K562 treated with DMSO at 1 percent for 12 hours (cell line): ENCODE measurements around the gene TTF1. TPM values are rescaled to one million over a fixed set of nuclear protein-coding genes. Genes with fewer than 3 reads are reported as not detected.

ENCODE experiments used
- total RNA-seq: library from RNA; unstranded; fragments of 300-600 nt; gene quantifications from 2 replicates; pipeline ENCODE4 v1.2.3, GENCODE V29; 2022; ENCODE audit not compliant: insufficient read depth

The TTF1 gene
- 12.8 and 19.3 TPM in 2 replicates for total RNA-seq

DNA sequence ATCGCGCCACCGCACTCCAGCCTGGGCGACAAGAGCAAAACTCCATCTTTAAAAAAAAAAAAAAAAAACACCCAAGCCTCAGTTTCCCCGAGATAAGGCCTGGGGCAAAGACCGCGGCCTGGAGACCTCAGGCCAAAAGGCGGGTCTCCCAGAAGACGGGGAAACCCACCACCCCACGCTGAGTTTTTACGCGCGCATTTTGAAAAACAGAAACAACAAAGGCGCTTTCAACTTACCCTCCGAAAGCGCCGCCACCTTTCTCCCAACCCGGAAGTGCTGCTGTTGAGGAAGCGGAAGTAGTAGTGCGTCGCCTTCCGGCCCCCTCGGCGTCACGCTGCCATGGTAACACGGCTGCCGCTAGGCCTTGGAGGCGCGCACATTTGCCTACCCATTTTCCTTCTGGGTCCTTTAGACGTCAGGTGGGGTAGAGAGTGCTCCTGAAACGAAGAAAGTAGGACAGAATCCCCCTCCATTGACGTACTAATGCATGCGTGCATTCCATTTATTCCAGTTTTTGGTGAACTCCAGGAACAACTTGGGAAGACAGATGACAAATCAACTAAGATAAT, at the start of gene TTF1:
TSS of gene TTF1 (minus strand) at position 287 of the 569 bp plus-strand sequence. CDS start 4,019 bp downstream, outside the sequence.

DNA sequence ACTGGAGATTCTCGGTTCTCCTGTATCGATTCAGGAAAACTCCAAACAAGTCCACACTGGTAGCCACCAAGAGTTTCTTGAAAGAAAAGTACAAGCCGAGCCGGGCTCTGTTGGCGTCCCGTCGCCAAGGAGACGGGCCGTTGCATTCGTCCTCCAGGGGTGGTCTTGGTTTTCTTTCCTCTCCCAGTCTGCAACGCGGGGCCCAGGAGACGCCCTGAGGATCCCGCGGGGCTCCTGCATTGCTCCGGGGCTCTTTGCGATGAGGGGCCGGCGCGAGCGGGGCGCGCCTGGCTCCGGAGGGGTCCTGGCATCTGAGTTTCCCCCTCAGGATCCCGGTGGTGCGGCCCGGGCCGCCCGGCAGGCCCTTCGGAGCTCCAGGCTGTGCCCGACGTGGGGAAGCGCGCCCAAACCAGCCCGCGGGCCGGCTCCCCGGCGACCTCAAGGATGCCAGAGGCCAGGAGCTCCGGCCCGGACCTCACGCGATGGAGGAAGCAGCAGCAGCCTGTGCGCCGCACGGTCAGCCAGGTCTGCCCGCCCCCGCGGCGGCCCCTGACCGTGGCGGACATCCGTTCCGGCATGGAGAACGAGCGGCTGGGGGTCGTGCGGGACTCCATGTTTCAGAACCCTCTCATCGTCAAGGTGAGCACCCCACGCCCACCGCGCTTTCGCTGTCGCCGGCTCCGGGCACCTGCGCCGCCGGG, 3.3 kb upstream of the TTF1 start, which contains the start of gene CFAP77:
TSS of gene CFAP77 (plus strand) at position 384 of the 701 bp plus-strand sequence. CDS start at position 445, 61 bp downstream.

DNA sequence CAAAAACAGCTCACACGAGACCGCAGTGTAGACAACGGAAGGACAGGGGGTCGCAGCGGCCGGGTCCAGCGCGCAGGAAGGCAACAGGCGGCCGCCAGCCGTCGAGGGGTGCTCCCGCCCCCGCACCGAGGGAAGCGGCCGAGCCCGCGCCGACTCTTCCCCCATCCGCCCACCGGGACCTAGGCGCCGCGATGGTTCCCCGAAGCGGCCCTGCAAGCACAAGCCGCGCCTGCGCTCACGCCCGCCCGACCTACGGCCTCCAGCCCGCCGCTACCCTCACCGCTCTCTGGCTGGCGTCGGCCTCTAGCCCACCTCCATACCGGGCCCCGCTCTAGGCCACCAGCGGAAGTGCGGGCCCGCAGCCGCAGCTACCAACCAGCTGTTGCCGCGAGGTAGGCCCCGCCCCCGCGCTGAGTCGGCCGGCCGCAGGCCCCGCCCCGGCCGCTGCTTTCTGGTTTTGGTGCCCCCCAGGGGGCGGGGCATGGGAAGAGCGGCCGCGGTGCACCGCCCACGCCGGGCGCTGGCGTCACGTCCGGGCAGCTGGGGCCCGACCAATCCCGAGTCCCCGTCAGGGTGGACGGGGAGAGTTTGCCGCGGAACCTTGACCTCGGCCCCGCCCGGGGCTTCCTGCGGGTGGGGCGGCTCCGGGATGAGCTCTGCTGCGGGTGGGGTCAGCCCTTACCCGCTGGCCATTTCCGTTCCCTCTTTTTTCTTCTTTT, 51.8 kb downstream of the TTF1 start, which contains the start of gene SETX:
TSS of gene SETX (minus strand) at position 350 of the 719 bp plus-strand sequence. CDS start 5,558 bp downstream, outside the sequence.

Other genes with a start within 250 kb of the TTF1 start
- not detected in 2 replicates for gene NTNG2, start 244.8 kb downstream of the TTF1 start, total RNA-seq
- gene SETX, start 51.9 kb downstream of the TTF1 start, total RNA-seq, result 8.4 and 23.6 TPM in 2 replicates
- not detected in 2 replicates for gene CFAP77, start 3.4 kb upstream of the TTF1 start, total RNA-seq
- not detected in 2 replicates for gene BARHL1, start 175.8 kb upstream of the TTF1 start, total RNA-seq